ENCODE measurements around the gene MAP2K5.

MAP2K5 gene

DNA sequence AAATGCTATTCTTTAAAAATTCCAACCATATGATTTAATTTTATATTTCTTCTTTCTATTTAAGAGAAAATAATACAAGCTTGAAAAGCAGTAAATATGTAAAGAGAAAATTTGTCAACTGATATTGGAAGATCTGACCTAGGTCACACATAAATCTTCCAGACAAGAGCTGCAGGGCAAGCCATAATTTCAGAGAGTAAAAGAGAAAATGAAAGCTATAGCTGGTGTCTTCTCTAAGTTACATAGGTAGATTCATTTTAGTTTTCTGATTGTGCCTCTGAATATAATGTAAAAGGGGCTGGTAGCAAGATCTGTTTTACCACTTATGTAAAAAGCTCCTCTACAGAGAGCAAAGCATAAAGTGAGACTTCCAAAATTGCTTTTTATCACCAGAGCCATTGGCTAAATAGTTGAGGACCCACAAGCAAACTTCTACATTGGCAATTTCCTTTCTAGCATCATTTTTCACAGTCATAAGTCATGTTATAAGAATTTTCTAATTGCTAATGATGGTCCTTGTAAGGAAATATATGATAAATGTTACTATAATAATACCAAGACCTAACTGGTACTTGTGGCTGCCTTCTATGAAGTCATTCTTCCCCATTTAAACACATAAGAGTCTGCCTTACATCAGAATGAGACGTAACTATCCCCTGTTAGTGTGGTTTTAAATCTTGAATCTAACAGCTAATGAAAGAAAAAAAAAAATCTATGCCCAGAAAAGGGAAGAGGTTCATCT is 202.0 kb downstream of the MAP2K5 start:
- Histone ChIP-seq H3K4me2 (ENCODE audit: low read length) (peak overlapping the region; percentile 19), H3K27me3 (ENCODE audit: low read depth, low read length) (no peaks in the 10 kb centered on the region), H3K4me1 (ENCODE audit: low read length) (peaks cover 14% of the 10 kb centered on the region), H2AFZ (ENCODE audit: low read depth, low read length) (no peak overlapping the region), H3K79me2 (ENCODE audit: low read length) (no peaks in the 10 kb centered on the region), H3K36me3 (replicated peaks; ENCODE audit: low read depth, low read length) (no peaks in the 10 kb centered on the region), H3K9me3 (ENCODE audit: insufficient read depth, low read length) (no peaks in the 10 kb centered on the region), H3K27ac (ENCODE audit: low read length) (no peak overlapping the region), H4K20me1 (ENCODE audit: insufficient read depth, low read length) (no peaks in the 10 kb centered on the region), H3K4me3 (ENCODE audit: low read length) (no peak overlapping the region), H3K9ac (ENCODE audit: low read length) (no peak overlapping the region)
- no peak for TF ChIP-seq EZH2phosphoT487 (IDR thresholded peaks at IDR 0.05; ENCODE audit: low read depth)
- no peak for TF ChIP-seq CTCF (IDR thresholded peaks at IDR 0.05; ENCODE audit: low read depth, low read length)

- H4K20me1 ChIP-seq (ENCODE audit: insufficient read depth, low read length), result no peaks in the 10 kb centered on the region
- TF ChIP-seq CTCF (IDR thresholded peaks at IDR 0.05; ENCODE audit: low read depth, low read length), result no peak
- no peak for TF ChIP-seq EZH2phosphoT487 (IDR thresholded peaks at IDR 0.05; ENCODE audit: low read depth)
- no peaks in the 10 kb centered on the region for H3K27me3 ChIP-seq (ENCODE audit: low read depth, low read length)
- no peaks in the 10 kb centered on the region for H3K36me3 ChIP-seq (replicated peaks; ENCODE audit: low read depth, low read length)
- H2AFZ ChIP-seq (ENCODE audit: low read depth, low read length), result no peak overlapping the region
- no peak overlapping the region for H3K9ac ChIP-seq (ENCODE audit: low read length)
- no peaks in the 10 kb centered on the region for H3K79me2 ChIP-seq (ENCODE audit: low read length)
- H3K27ac ChIP-seq (ENCODE audit: low read length), result no peak overlapping the region
- H3K9me3 ChIP-seq (ENCODE audit: insufficient read depth, low read length), result no peaks in the 10 kb centered on the region
- H3K4me1 ChIP-seq (ENCODE audit: low read length), result peaks cover 14% of the 10 kb centered on the region
- H3K4me2 ChIP-seq (ENCODE audit: low read length), result no peak overlapping the region
- H3K4me3 ChIP-seq (ENCODE audit: low read length), result no peak overlapping the region
These were observed 202.8 kb downstream of the MAP2K5 start for GRCh38 chr15:67745073-67746006.

DNA sequence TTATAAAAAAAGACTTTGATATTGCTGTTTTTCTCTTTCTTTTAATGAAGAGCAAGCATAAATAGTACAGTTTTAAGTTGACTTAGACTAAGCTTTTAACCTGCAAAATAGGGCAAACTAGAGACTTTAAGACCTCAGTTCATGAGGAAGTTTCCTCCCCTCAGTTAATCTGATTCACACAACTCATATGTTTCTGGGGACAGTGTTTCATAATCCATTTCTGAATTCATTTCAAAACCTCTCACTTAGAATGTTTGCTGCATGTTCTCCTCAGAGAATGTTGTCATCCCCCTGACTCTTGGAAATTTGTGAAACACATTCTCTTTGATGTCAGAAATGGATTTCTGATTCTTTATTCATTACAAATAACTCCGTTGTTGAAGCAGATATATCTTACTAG is 203.5 kb downstream of the MAP2K5 start:
- H3K4me2 ChIP-seq (ENCODE audit: low read length), result no peak overlapping the region
- H3K4me1 ChIP-seq (ENCODE audit: low read length), result peaks cover 14% of the 10 kb centered on the region
- H3K9me3 ChIP-seq (ENCODE audit: insufficient read depth, low read length), result no peaks in the 10 kb centered on the region
- no peak for TF ChIP-seq EZH2phosphoT487 (IDR thresholded peaks at IDR 0.05; ENCODE audit: low read depth)
- TF ChIP-seq CTCF (IDR thresholded peaks at IDR 0.05; ENCODE audit: low read depth, low read length), result no peak
- no peak overlapping the region for H3K27ac ChIP-seq (ENCODE audit: low read length)
- H3K79me2 ChIP-seq (ENCODE audit: low read length), result no peaks in the 10 kb centered on the region
- H3K9ac ChIP-seq (ENCODE audit: low read length), result no peak overlapping the region
- no peaks in the 10 kb centered on the region for H3K36me3 ChIP-seq (replicated peaks; ENCODE audit: low read depth, low read length)
- H4K20me1 ChIP-seq (ENCODE audit: insufficient read depth, low read length), result no peaks in the 10 kb centered on the region
- H3K4me3 ChIP-seq (ENCODE audit: low read length), result no peak overlapping the region
- H2AFZ ChIP-seq (ENCODE audit: low read depth, low read length), result no peak overlapping the region
- no peaks in the 10 kb centered on the region for H3K27me3 ChIP-seq (ENCODE audit: low read depth, low read length)

DNA sequence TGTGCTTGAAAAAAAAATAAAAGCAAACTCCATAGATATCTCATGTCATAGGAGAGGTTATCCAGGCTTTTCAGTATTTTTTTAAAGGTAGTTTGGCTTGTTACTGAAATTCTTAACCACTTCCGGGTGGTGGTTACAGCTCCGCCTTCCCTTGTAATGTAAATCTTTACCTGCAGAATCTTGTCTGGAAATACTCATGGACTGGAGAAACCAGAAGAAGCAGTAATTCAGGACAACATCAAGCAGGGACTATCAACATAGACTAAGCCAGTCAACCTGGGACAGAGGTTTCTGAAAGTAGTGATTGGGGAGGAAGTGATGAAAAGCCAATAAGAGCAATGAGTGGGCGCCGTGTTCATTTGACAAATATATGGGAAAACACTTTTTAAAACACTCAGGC is 203.9 kb downstream of the MAP2K5 start:
- no peak overlapping the region for H3K4me3 ChIP-seq (ENCODE audit: low read length)
- H4K20me1 ChIP-seq (ENCODE audit: insufficient read depth, low read length), result no peaks in the 10 kb centered on the region
- H3K27me3 ChIP-seq (ENCODE audit: low read depth, low read length), result no peaks in the 10 kb centered on the region
- no peak for TF ChIP-seq CTCF (IDR thresholded peaks at IDR 0.05; ENCODE audit: low read depth, low read length)
- no peak for TF ChIP-seq EZH2phosphoT487 (IDR thresholded peaks at IDR 0.05; ENCODE audit: low read depth)
- no peak overlapping the region for H3K27ac ChIP-seq (ENCODE audit: low read length)
- H3K4me2 ChIP-seq (ENCODE audit: low read length), result no peak overlapping the region
- H3K4me1 ChIP-seq (ENCODE audit: low read length), result peaks cover 14% of the 10 kb centered on the region
- no peaks in the 10 kb centered on the region for H3K9me3 ChIP-seq (ENCODE audit: insufficient read depth, low read length)
- H2AFZ ChIP-seq (ENCODE audit: low read depth, low read length), result no peak overlapping the region
- H3K36me3 ChIP-seq (replicated peaks; ENCODE audit: low read depth, low read length), result no peaks in the 10 kb centered on the region
- H3K9ac ChIP-seq (ENCODE audit: low read length), result no peak overlapping the region
- no peaks in the 10 kb centered on the region for H3K79me2 ChIP-seq (ENCODE audit: low read length)

Data from OCI-LY3 (cell line).